T47D (cell line): ENCODE results near the gene CDK14.

Experiments
- DNase-seq, 2 experiments: peaks; one replicate each; pipeline versions ENCODE4 v3.0.0 to v3.0.0-alpha.2; 2011 to 2012; ENCODE audit warnings: low read depth in 1 of 2, low spot score in 1 of 2
- JUND ChIP-seq: IDR thresholded peaks from 2 replicates; pipeline ENCODE4 v1.6.1; 2012; ENCODE audit warnings: low read depth
- in situ Hi-C: cut with HindIII; loops from 2 replicates; pipeline ENCODE4 v1.10.0; 2016; ENCODE audit warnings: low sequenced_read_pairs, low pct_unique_long_range_greater_than_20kb

CDK14 gene

GRCh38 chr7:90961037-90961725 is 365.1 kb downstream of the CDK14 start:
- DNase-seq = no peak
- no peak for TF ChIP-seq JUND
- in situ Hi-C loops = no loop called here

GRCh38 chr7:90965211-90965610 is 369.1 kb downstream of the CDK14 start:
- in situ Hi-C loops = no loop called here
- DNase-seq = no peak
- no peak for TF ChIP-seq JUND

GRCh38 chr7:90966346-90966745 is 370.2 kb downstream of the CDK14 start:
- no peak for TF ChIP-seq JUND
- DNase-seq = no peak
- in situ Hi-C loops = no loop called here

- TF ChIP-seq JUND = no peak
- in situ Hi-C loops = no loop called here
- DNase-seq = no peak
These were observed 372.8 kb downstream of the CDK14 start for GRCh38 chr7:90968871-90969270.

- in situ Hi-C loops = no loop called here
- TF ChIP-seq JUND = no peak
- no peak for DNase-seq
These were observed 376.9 kb downstream of the CDK14 start for GRCh38 chr7:90972906-90973550.

GRCh38 chr7:90977056-90977455 is 380.9 kb downstream of the CDK14 start:
- in situ Hi-C loops = no loop called here
- no peak for TF ChIP-seq JUND
- no peak for DNase-seq

GRCh38 chr7:90980545-90980944 is 384.4 kb downstream of the CDK14 start:
- no peak for TF ChIP-seq JUND
- in situ Hi-C loops = no loop called here
- DNase-seq = no peak

GRCh38 chr7:90982228-90982627 is 386.1 kb downstream of the CDK14 start:
- in situ Hi-C loops = no loop called here
- no peak for DNase-seq

GRCh38 chr7:90984692-90985091 is 388.6 kb downstream of the CDK14 start:
- no peak for TF ChIP-seq JUND
- in situ Hi-C loops = no loop called here
- no peak for DNase-seq

More at GRCh38 chr7:90982228-90982627, 386.1 kb downstream of the CDK14 start:
- TF ChIP-seq JUND = no peak

- in situ Hi-C loops = no loop called here
- TF ChIP-seq JUND = no peak
- no peak for DNase-seq
These were observed 392.4 kb downstream of the CDK14 start for GRCh38 chr7:90988516-90988915.

- no peak for DNase-seq
- TF ChIP-seq JUND = no peak
- in situ Hi-C loops = no loop called here
These were observed 393.1 kb downstream of the CDK14 start for GRCh38 chr7:90988996-90989765.

- in situ Hi-C loops = no loop called here
- DNase-seq = no peak
- no peak for TF ChIP-seq JUND
These were observed 398.0 kb downstream of the CDK14 start for GRCh38 chr7:90994121-90994520.

- in situ Hi-C loops = no loop called here
- no peak for DNase-seq
- no peak for TF ChIP-seq JUND
These were observed 398.5 kb downstream of the CDK14 start for GRCh38 chr7:90994601-90995000.

GRCh38 chr7:90995996-90996395 is 399.9 kb downstream of the CDK14 start:
- no peak for TF ChIP-seq JUND
- DNase-seq = no peak
- in situ Hi-C loops = no loop called here
